IMR-90 (cell line): ENCODE measurements around the gene PLXDC2. TPM values are rescaled to one million over a fixed set of nuclear protein-coding genes. Genes with fewer than 3 reads are reported as not detected.

Experiments
- ATAC-seq: fragments of 200-7000 bp; cut with Tn5 transposase; 2 replicates; pipeline ENCODE4 v1.9.1; 2020; ENCODE audit warnings: low read depth, mild to moderate bottlenecking, moderate library complexity
- BruUV-seq: library from RNA; stranded (reverse); fragments of 400-500 nt; replicated peaks from 2 replicates; lab custom pipeline; 2021; lab: Mats Ljungman, UMichigan
- CTCF ChIA-PET: fragments of 300-600 bp; formaldehyde crosslinking; extraction: SDS; loops from one replicate; lab custom pipeline; 2021; ENCODE audit warnings: antibody characterized with exemption; lab: Yijun Ruan, JAX
- POLR2A ChIA-PET: fragments of 300-600 bp; sonication (Branson Sonifier 250); formaldehyde crosslinking; loops from one replicate; lab custom pipeline; 2022; ENCODE audit warnings: antibody characterized with exemption; ENCODE audit not compliant: unreplicated experiment; lab: Charles Lee
- DNase-seq: peaks from one replicate; pipeline ENCODE4 v3.0.0; 2013
- H2AFZ ChIP-seq: replicated peaks from 2 replicates; pipeline ENCODE3; 2013; ENCODE audit warnings: low read length, mild to moderate bottlenecking; ENCODE audit not compliant: poor library complexity
- H2AK5ac ChIP-seq: 2 replicates; pipeline ENCODE4 v1.6.1; 2013; ENCODE audit warnings: low read depth, low read length, inconsistent platforms
- H2AK9ac ChIP-seq: replicated peaks from 2 replicates; pipeline ENCODE3; 2013; ENCODE audit warnings: mild to moderate bottlenecking, low read depth, low read length, moderate library complexity; ENCODE audit not compliant: poor library complexity
- H2BK120ac ChIP-seq: 2 replicates; pipeline ENCODE4 v1.6.1; 2013; ENCODE audit warnings: low read depth, low read length, inconsistent platforms
- H2BK15ac ChIP-seq: 3 replicates; pipeline ENCODE4 v1.6.1; 2013; ENCODE audit warnings: low read depth, low read length, inconsistent platforms
- H2BK20ac ChIP-seq: 2 replicates; pipeline ENCODE4 v1.6.1; 2013; ENCODE audit warnings: low read depth, mild to moderate bottlenecking, inconsistent platforms, low read length, moderate library complexity
- H2BK5ac ChIP-seq: 2 replicates; pipeline ENCODE4 v1.6.1; 2013; ENCODE audit warnings: mild to moderate bottlenecking, low read depth, low read length, inconsistent platforms; ENCODE audit not compliant: poor library complexity, severe bottlenecking
- H3K14ac ChIP-seq: replicated peaks from 2 replicates; pipeline ENCODE4 v1.6.1; 2013; ENCODE audit warnings: low read depth, low read length, inconsistent platforms
- H3K18ac ChIP-seq: 2 replicates; pipeline ENCODE4 v1.6.1; 2013; ENCODE audit warnings: low read depth, low read length, control low read depth
- H3K23ac ChIP-seq: 2 replicates; pipeline ENCODE4 v1.6.1; 2013; ENCODE audit warnings: low read depth, low read length, inconsistent platforms
- H3K27ac ChIP-seq: 2 replicates; pipeline ENCODE4 v1.5.1; 2013; ENCODE audit warnings: mild to moderate bottlenecking, control low read depth, low read length; ENCODE audit not compliant: insufficient read depth
- H3K27me3 ChIP-seq: 2 replicates; pipeline ENCODE4 v1.6.1; 2013; ENCODE audit warnings: low read length; ENCODE audit not compliant: control insufficient read depth, insufficient read depth
- H3K36me3 ChIP-seq: 2 replicates; pipeline ENCODE4 v1.6.1; 2013; ENCODE audit warnings: low read length, mixed read lengths; ENCODE audit not compliant: control insufficient read depth, insufficient read depth
- H3K4ac ChIP-seq: 2 replicates; pipeline ENCODE4 v1.6.1; 2013; ENCODE audit warnings: low read depth, low read length, inconsistent platforms
- H3K4me1 ChIP-seq: 2 replicates; pipeline ENCODE4 v1.6.1; 2013; ENCODE audit warnings: low read length, mixed read lengths; ENCODE audit not compliant: control insufficient read depth, insufficient read depth
- H3K4me2 ChIP-seq: 2 replicates; pipeline ENCODE4 v1.6.1; 2013; ENCODE audit warnings: low read depth, mild to moderate bottlenecking, control low read depth, low read length, moderate library complexity
- H3K4me3 ChIP-seq: 2 replicates; pipeline ENCODE4 v1.5.1; 2013; ENCODE audit warnings: low read depth, mild to moderate bottlenecking, control low read depth, low read length, moderate library complexity; ENCODE audit not compliant: insufficient read depth
- H3K56ac ChIP-seq: 2 replicates; pipeline ENCODE4 v1.6.1; 2013; ENCODE audit warnings: low read length, inconsistent platforms; ENCODE audit not compliant: insufficient read depth; ENCODE audit errors: extremely low read depth
- H3K79me1 ChIP-seq, 2 experiments: 2 replicates each; pipeline ENCODE4 v1.6.1; 2013; ENCODE audit warnings: low read length in 2 of 2, inconsistent platforms in 1 of 2, low read depth in 1 of 2
- H3K9ac ChIP-seq: 2 replicates; pipeline ENCODE4 v1.6.1; 2013; ENCODE audit warnings: low read depth, low read length, control low read depth
- H3K9me1 ChIP-seq: 2 replicates; pipeline ENCODE4 v1.6.1; 2013; ENCODE audit warnings: low read length, inconsistent platforms; ENCODE audit not compliant: insufficient read depth
- H3K9me3 ChIP-seq: 2 replicates; pipeline ENCODE4 v1.6.1; 2013; ENCODE audit warnings: low read length; ENCODE audit not compliant: control insufficient read depth, insufficient read depth
- H4K20me1 ChIP-seq: 2 replicates; pipeline ENCODE4 v1.6.1; 2013; ENCODE audit warnings: low read length, inconsistent platforms; ENCODE audit not compliant: insufficient read depth
- H4K5ac ChIP-seq: 2 replicates; pipeline ENCODE4 v1.6.1; 2013; ENCODE audit warnings: mild to moderate bottlenecking, low read depth, low read length, control low read depth
- H4K8ac ChIP-seq, 2 experiments: 2 replicates each; pipeline ENCODE4 v1.6.1; 2013; ENCODE audit warnings: low read depth in 2 of 2, low read length in 2 of 2, control low read depth in 1 of 2, inconsistent platforms in 1 of 2
- H4K91ac ChIP-seq: 2 replicates; pipeline ENCODE4 v1.6.1; 2013; ENCODE audit warnings: low read depth, low read length, inconsistent platforms; ENCODE audit not compliant: insufficient read depth
- BHLHE40 ChIP-seq: fragments of 150-350 bp; IDR thresholded peaks from 2 replicates; pipeline ENCODE4 v1.6.1; 2016; ENCODE audit warnings: mild to moderate bottlenecking, low read depth, low read length
- CEBPB ChIP-seq: IDR thresholded peaks from 2 replicates; pipeline ENCODE4 v1.6.1; 2012; ENCODE audit warnings: low read depth, low read length, improper control_type of control experiment
- CHD1 ChIP-seq: IDR thresholded peaks from 2 replicates; pipeline ENCODE4 v1.6.1; 2012; ENCODE audit warnings: low read depth, low read length, improper control_type of control experiment
- CTCF ChIP-seq: conservative IDR thresholded peaks from 2 replicates; pipeline ENCODE4 v1.5.1; 2012; ENCODE audit warnings: mild to moderate bottlenecking, low read depth, low read length, improper control_type of control experiment
- FOS ChIP-seq: fragments of 150-350 bp; IDR thresholded peaks from 2 replicates; pipeline ENCODE4 v1.6.1; 2016; ENCODE audit warnings: low read depth, low read length
- MAZ ChIP-seq: IDR thresholded peaks from 2 replicates; pipeline ENCODE4 v1.6.1; 2012; ENCODE audit warnings: low read depth, mild to moderate bottlenecking, low read length, improper control_type of control experiment, moderate library complexity, borderline replicate concordance
- MXI1 ChIP-seq: IDR thresholded peaks from 2 replicates; pipeline ENCODE4 v1.6.1; 2012; ENCODE audit warnings: low read depth, mild to moderate bottlenecking, low read length, moderate library complexity, borderline replicate concordance
- NFE2L2 ChIP-seq: fragments of 150-350 bp; IDR thresholded peaks from 2 replicates; pipeline ENCODE4 v1.6.1; 2016; ENCODE audit warnings: low read depth, mild to moderate bottlenecking, low read length
- POLR2A ChIP-seq: IDR thresholded peaks from 2 replicates; pipeline ENCODE4 v1.6.1; 2012; ENCODE audit warnings: mild to moderate bottlenecking, low read depth, low read length
- RCOR1 ChIP-seq: IDR thresholded peaks from 2 replicates; pipeline ENCODE4 v1.6.1; 2012; ENCODE audit warnings: mild to moderate bottlenecking, low read length, improper control_type of control experiment; ENCODE audit not compliant: insufficient replicate concordance
- RFX5 ChIP-seq: IDR thresholded peaks from 2 replicates; pipeline ENCODE4 v1.8.0; 2012; ENCODE audit warnings: low read depth, mild to moderate bottlenecking, low read length, moderate library complexity
- SMC3 ChIP-seq: fragments of 150-350 bp; IDR thresholded peaks from 2 replicates; pipeline ENCODE4 v1.6.1; 2016; ENCODE audit warnings: low read depth, mild to moderate bottlenecking, antibody characterized with exemption, low read length, moderate library complexity
- WGBS, 2 experiments: methylation state at CpG; one replicate each; pipeline versions ENCODE4 v1.1.5 to v1.1.7; 2013; ENCODE audit warnings: missing lambda C conversion rate in 2 of 2; ENCODE audit not compliant: insufficient read length in 1 of 2; ENCODE audit errors: extremely low coverage in 2 of 2; 5-methylcytosine and 5-hydroxymethylcytosine counted together
- dilution Hi-C: fragments of 300-500 bp; cut with HindIII; formaldehyde crosslinking; loops from one replicate; pipeline ENCODE4 v1.14.3; 2018; ENCODE audit warnings: low sequenced_read_pairs; ENCODE audit not compliant: unreplicated experiment
- in situ Hi-C: fragments of 300-500 bp; cut with MboI; formaldehyde crosslinking; loops from 3 replicates; pipeline ENCODE4 v1.14.3; 2019; ENCODE audit warnings: low sequenced_read_pairs, inconsistent platforms, mixed read lengths
- intact Hi-C: fragments of 100-400 bp; cut with micrococcal nuclease; formaldehyde crosslinking; loops from 2 replicates; pipeline ENCODE4 v1.10.0; 2022
- polyA plus RNA-seq, 3 experiments: library from polyadenylated mRNA; depleted of rRNA; stranded (reverse); fragments of >200 nt; gene quantifications; 2 replicates each; pipeline ENCODE4 v1.2.3, GENCODE V29; 2012; ENCODE audit warnings: low replicate concordance in 1 of 3
- total RNA-seq: library from RNA; depleted of rRNA; stranded (reverse); fragments of >200 nt; gene quantifications from 2 replicates; pipeline ENCODE4 v1.2.3, GENCODE V29; 2012
- TF ChIP-seq, protein P1 (sequence below): fragments of 150-350 bp; IDR thresholded peaks from 2 replicates; pipeline ENCODE4 v1.6.1; 2017; ENCODE audit warnings: mild to moderate bottlenecking, antibody characterized with exemption, low read length, low read depth
- TF ChIP-seq, protein P2 (sequence below): fragments of 150-350 bp; IDR thresholded peaks from 2 replicates; pipeline ENCODE4 v1.6.1; 2016; ENCODE audit warnings: low read depth, mild to moderate bottlenecking, low read length, moderate library complexity, borderline replicate concordance

Gene PLXDC2
- total and polyA plus RNA-seq, 2 of the 4 experiments (the other 2 are of a cell fraction): 3.2 to 6.1 TPM

GRCh38 chr10:20087353-20087752 lies 271.1 kb downstream of the PLXDC2 start:
- in situ Hi-C loops: no loop called here
- intact Hi-C loops: no loop called here
- TF ChIP-seq NFE2L2 (no peak), CTCF (no peak), MXI1 (no peak), CHD1 (no peak), BHLHE40 (no peak), CEBPB (no peak), RCOR1 (no peak), RFX5 (no peak), MAZ (no peak), POLR2A (no peak), FOS (no peak), SMC3 (no peak)
- TF ChIP-seq, protein P1, sequence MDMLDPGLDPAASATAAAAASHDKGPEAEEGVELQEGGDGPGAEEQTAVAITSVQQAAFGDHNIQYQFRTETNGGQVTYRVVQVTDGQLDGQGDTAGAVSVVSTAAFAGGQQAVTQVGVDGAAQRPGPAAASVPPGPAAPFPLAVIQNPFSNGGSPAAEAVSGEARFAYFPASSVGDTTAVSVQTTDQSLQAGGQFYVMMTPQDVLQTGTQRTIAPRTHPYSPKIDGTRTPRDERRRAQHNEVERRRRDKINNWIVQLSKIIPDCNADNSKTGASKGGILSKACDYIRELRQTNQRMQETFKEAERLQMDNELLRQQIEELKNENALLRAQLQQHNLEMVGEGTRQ: no peak
- TF ChIP-seq, protein P2, sequence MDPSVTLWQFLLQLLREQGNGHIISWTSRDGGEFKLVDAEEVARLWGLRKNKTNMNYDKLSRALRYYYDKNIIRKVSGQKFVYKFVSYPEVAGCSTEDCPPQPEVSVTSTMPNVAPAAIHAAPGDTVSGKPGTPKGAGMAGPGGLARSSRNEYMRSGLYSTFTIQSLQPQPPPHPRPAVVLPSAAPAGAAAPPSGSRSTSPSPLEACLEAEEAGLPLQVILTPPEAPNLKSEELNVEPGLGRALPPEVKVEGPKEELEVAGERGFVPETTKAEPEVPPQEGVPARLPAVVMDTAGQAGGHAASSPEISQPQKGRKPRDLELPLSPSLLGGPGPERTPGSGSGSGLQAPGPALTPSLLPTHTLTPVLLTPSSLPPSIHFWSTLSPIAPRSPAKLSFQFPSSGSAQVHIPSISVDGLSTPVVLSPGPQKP: no peak
- H2AK5ac ChIP-seq: no peak overlapping the region
- no peak overlapping the region for H3K4ac ChIP-seq
- ChIA-PET POLR2A (interaction anchor here (0.7 kb wide), 1 partner anchor 71 kb away, joined by 4 read pairs; no protein-coding TSS in a partner anchor), CTCF (interaction anchor here (0.6 kb wide), 1 partner anchor 460 kb away, joined by 3 read pairs; no protein-coding TSS in a partner anchor)
- no peaks in the 10 kb centered on the region for H3K9me3 ChIP-seq
- H3K4me2 ChIP-seq: no peak overlapping the region
- H4K8ac ChIP-seq: no peak overlapping the region
- H3K56ac ChIP-seq: no peak overlapping the region
- no peak overlapping the region for H4K91ac ChIP-seq
- H4K20me1 ChIP-seq: no peaks in the 10 kb centered on the region
- H2BK120ac ChIP-seq: no peak overlapping the region
- no peak for DNase-seq
- no peaks in the 10 kb centered on the region for H3K4me1 ChIP-seq
- WGBS, 2 experiments: no CpG with 5 or more reads among the region's 2 CpGs
- H3K4me3 ChIP-seq: no peak overlapping the region
- no peak overlapping the region for H3K9ac ChIP-seq
- H3K27me3 ChIP-seq: no peaks in the 10 kb centered on the region
- no peak overlapping the region for H2AFZ ChIP-seq
- no peaks in the 10 kb centered on the region for H3K79me1 ChIP-seq
- no peak overlapping the region for H2BK15ac ChIP-seq
- H3K18ac ChIP-seq: no peak overlapping the region
- dilution Hi-C loops: no loop called here
- no peak for ATAC-seq
- H4K5ac ChIP-seq: no peak overlapping the region
- no TSS peak for BruUV-seq
- no peak overlapping the region for H2BK5ac ChIP-seq
- H3K14ac ChIP-seq: no peak overlapping the region
- H3K9me1 ChIP-seq: no peaks in the 10 kb centered on the region
- no peak overlapping the region for H2BK20ac ChIP-seq
- H3K27ac ChIP-seq: no peak overlapping the region
- H2AK9ac ChIP-seq: no peak overlapping the region
- no peaks in the 10 kb centered on the region for H3K36me3 ChIP-seq
- H3K23ac ChIP-seq: no peak overlapping the region
